ENCODE results near the gene ARL4D.
"Not testable (repeated sequence)": the region's sequence is repeated elsewhere in the genome, so short reads cannot be mapped to it uniquely, and the experiment has no call there.

Gene ARL4D

GRCh38 chr17:43398724-43399595, at the start of gene ARL4D:
Gene ARL4D, plus strand, starts transcription at chr17:43398993. Its CDS starts 740 bp downstream, at chr17:43399733.
- DNase-seq = peak; percentile 90

GRCh38 chr17:43349142-43349541, 49.7 kb upstream of the ARL4D start:
- DNase-seq = no peak

- peak; percentile 74 for DNase-seq
These were observed 47.9 kb upstream of the ARL4D start for GRCh38 chr17:43350888-43351361.

- no peak for DNase-seq
These were observed 47.1 kb upstream of the ARL4D start for GRCh38 chr17:43351691-43352090.

GRCh38 chr17:43352579-43353331, 46.0 kb upstream of the ARL4D start:
- peak; percentile 53 for DNase-seq

- DNase-seq = no peak
These were observed 45.4 kb upstream of the ARL4D start for GRCh38 chr17:43353393-43353792.

- peak; percentile 65 for DNase-seq
These were observed 44.4 kb upstream of the ARL4D start for GRCh38 chr17:43354371-43354770.

GRCh38 chr17:43356450-43356849, 42.3 kb upstream of the ARL4D start:
- DNase-seq = no peak

GRCh38 chr17:43356999-43357398, 41.8 kb upstream of the ARL4D start:
- no peak for DNase-seq

- no peak for DNase-seq
These were observed 39.2 kb upstream of the ARL4D start for GRCh38 chr17:43359469-43360110.

- peak; percentile 88 for DNase-seq
These were observed 38.4 kb upstream of the ARL4D start for GRCh38 chr17:43360376-43360738.

GRCh38 chr17:43360739-43361505, 37.9 kb upstream of the ARL4D start:
- peak; percentile 100 for DNase-seq

- DNase-seq = no peak
These were observed 35.4 kb upstream of the ARL4D start for GRCh38 chr17:43363181-43363925.

GRCh38 chr17:43363926-43364285, 34.9 kb upstream of the ARL4D start:
- DNase-seq = no peak

- peak; percentile 34 for DNase-seq
These were observed 33.4 kb upstream of the ARL4D start for GRCh38 chr17:43365356-43365755.

- DNase-seq = not testable (repeated sequence)
These were observed 32.9 kb upstream of the ARL4D start for GRCh38 chr17:43365921-43366320.

- no peak for DNase-seq
These were observed 31.7 kb upstream of the ARL4D start for GRCh38 chr17:43366891-43367736.

GRCh38 chr17:43367737-43368242, 31.0 kb upstream of the ARL4D start:
- peak; percentile 97 for DNase-seq

- peak; percentile 92 for DNase-seq
These were observed 29.9 kb upstream of the ARL4D start for GRCh38 chr17:43368740-43369506.

- no peak for DNase-seq
These were observed 28.8 kb upstream of the ARL4D start for GRCh38 chr17:43369986-43370385.
